GM12878 (cell line): Measurements from ENCODE around the gene PIAS1. TPM values are rescaled to one million over a fixed set of nuclear protein-coding genes. Genes with fewer than 3 reads are reported as not detected.

ENCODE experiments used
- ATAC-seq: fragments of 200-7000 bp; cut with Tn5 transposase; 3 replicates; pipeline ENCODE4 v1.9.1; 2020; ENCODE audit warnings: mild to moderate bottlenecking, moderate library complexity
- BruUV-seq: library from RNA; stranded (reverse); fragments of 400-500 nt; replicated peaks from 2 replicates; lab custom pipeline; 2021; lab: Mats Ljungman, UMichigan
- CTCF ChIA-PET: fragments of 300-600 bp; sonication (Branson Sonifier 250); formaldehyde crosslinking; extraction: SDS; loops from one replicate; lab custom pipeline; 2021; ENCODE audit warnings: inconsistent platforms; lab: Yijun Ruan, JAX
- POLR2A ChIA-PET: fragments of 350-600 bp; formaldehyde crosslinking; extraction: SDS; loops from one replicate; lab custom pipeline; 2021; ENCODE audit warnings: inconsistent platforms; lab: Charles Lee
- RAD21 ChIA-PET: fragments of 300-600 bp; sonication (Branson Sonifier 250); formaldehyde crosslinking; loops from one replicate; lab custom pipeline; 2023; ENCODE audit warnings: antibody characterized with exemption; ENCODE audit not compliant: unreplicated experiment; lab: Charles Lee
- SMC1A ChIA-PET: fragments of 300-600 bp; sonication (Branson Sonifier 250); formaldehyde crosslinking; loops from one replicate; lab custom pipeline; 2023; ENCODE audit not compliant: unreplicated experiment, uncharacterized antibody; lab: Charles Lee
- DNase-seq: peaks from one replicate; pipeline ENCODE4 v3.0.0-alpha.2; 2011; ENCODE audit warnings: low read depth, low spot score
- FAIRE-seq: peaks from 3 replicates; lab custom pipeline; 2011; peaks lifted over from hg19 to GRCh38; lab: Jason Lieb, UNC
- H2AFZ ChIP-seq: 2 replicates; pipeline ENCODE4 v1.6.0; 2011; ENCODE audit warnings: low read depth, low read length, control low read depth; ENCODE audit not compliant: control insufficient read depth
- H3K27ac ChIP-seq: 2 replicates; pipeline ENCODE4 v1.5.1; 2011; ENCODE audit warnings: control low read depth; ENCODE audit not compliant: control insufficient read depth, insufficient read depth
- H3K27me3 ChIP-seq, 2 experiments: replicated peaks in 1 of 2; 2 replicates each; pipeline versions ENCODE4 v1.6.0 to v1.6.1; 2011; ENCODE audit warnings: low read length in 1 of 2; ENCODE audit not compliant: control insufficient read depth in 2 of 2, insufficient read depth in 2 of 2
- H3K36me3 ChIP-seq, 2 experiments: 2 replicates each; pipeline ENCODE4 v1.5.1; 2011; ENCODE audit warnings: low read length in 1 of 2; ENCODE audit not compliant: control insufficient read depth in 2 of 2, insufficient read depth in 2 of 2
- H3K4me1 ChIP-seq: 2 replicates; pipeline ENCODE4 v1.6.1; 2011; ENCODE audit warnings: mild to moderate bottlenecking, low read length, moderate library complexity, mixed read lengths; ENCODE audit not compliant: control insufficient read depth, insufficient read depth
- H3K4me2 ChIP-seq: 2 replicates; pipeline ENCODE4 v1.6.0; 2011; ENCODE audit warnings: control low read depth; ENCODE audit not compliant: control insufficient read depth, insufficient read depth
- H3K4me3 ChIP-seq: fragments of 200-600 bp; sonication (generic); 2 replicates; pipeline ENCODE4 v1.5.1; 2016
- H3K79me2 ChIP-seq: 2 replicates; pipeline ENCODE4 v1.6.0; 2011; ENCODE audit warnings: low read length; ENCODE audit not compliant: control insufficient read depth, insufficient read depth
- H3K9ac ChIP-seq: 2 replicates; pipeline ENCODE4 v1.8.0; 2011; ENCODE audit warnings: low read length, control low read depth, mixed read lengths; ENCODE audit not compliant: control insufficient read depth, insufficient read depth
- H3K9me3 ChIP-seq: replicated peaks from 3 replicates; pipeline ENCODE4 v1.5.1; 2011; ENCODE audit warnings: mild to moderate bottlenecking, low read length; ENCODE audit not compliant: control insufficient read depth, insufficient read depth
- H4K20me1 ChIP-seq: 2 replicates; pipeline ENCODE4 v1.6.0; 2011; ENCODE audit not compliant: control insufficient read depth, insufficient read depth
- CHD2 ChIP-seq: IDR thresholded peaks from 2 replicates; pipeline ENCODE4 v1.6.1; 2011; ENCODE audit warnings: low read depth, low read length, improper control_type of control experiment, borderline replicate concordance
- HDAC2 ChIP-seq: fragments of 200-600 bp; sonication (generic); IDR thresholded peaks from 2 replicates; pipeline ENCODE4 v1.6.1; 2017
- WGBS: methylation state at CpG from one replicate; pipeline ENCODE4 v1.1.6; 2016; ENCODE audit warnings: low lambda C conversion rate; ENCODE audit not compliant: insufficient replicate concordance, insufficient coverage; ENCODE audit errors: missing lambda C conversion rate; 5-methylcytosine and 5-hydroxymethylcytosine counted together
- in situ Hi-C: fragments of 300-500 bp; cut with MboI; formaldehyde crosslinking; loops from 9 replicates; pipeline ENCODE4 v1.14.3; 2018; ENCODE audit warnings: mixed read lengths
- intact Hi-C: fragments of 100-400 bp; cut with micrococcal nuclease; formaldehyde crosslinking; loops from one replicate; pipeline ENCODE4 v1.14.2; 2022; ENCODE audit not compliant: unreplicated experiment
- polyA plus RNA-seq, 11 experiments: library from polyadenylated mRNA; depleted of rRNA in 4 of 11; unstranded in 6 of 11; stranded (reverse) in 5 of 11; fragments of >200 nt; fragmentation: Nextera tagmentation in 4 of 11; fragmentation: Illumina TruSeq in 1 of 11; extraction: Ambion mirVana in 4 of 11; extraction: Trizol in 1 of 11; gene quantifications; 1 replicate in 1 of 11; 2 replicates in 10 of 11; pipeline versions ENCODE4 v1.2.1 to v1.2.3, GENCODE V29; 2011 to 2016; ENCODE audit warnings: inconsistent platforms in 2 of 11, missing spikeins in 2 of 11, low read depth in 1 of 11
- total RNA-seq, 4 experiments: library from RNA; depleted of rRNA in 3 of 4; stranded (reverse); fragments of >200 nt in 3 of 4; fragmentation: Illumina TruSeq in 1 of 4; extraction: Trizol in 1 of 4; gene quantifications; 2 replicates each; pipeline versions ENCODE4 v1.2.1 to v1.2.3, GENCODE V29; 2013 to 2021
- TF ChIP-seq, protein P1 (sequence below): IDR thresholded peaks from 2 replicates; pipeline ENCODE4 v1.6.1; 2012; ENCODE audit warnings: mild to moderate bottlenecking, low read depth, low read length
- TF ChIP-seq, protein P2 (sequence below): IDR thresholded peaks from 2 replicates; pipeline ENCODE4 v1.6.1; 2012; ENCODE audit warnings: low read depth, low read length, improper control_type of control experiment
- TF ChIP-seq, protein P3 (sequence below): fragments of 450-650 bp; IDR thresholded peaks from 2 replicates; pipeline ENCODE4 v1.6.1; 2016; ENCODE audit warnings: mild to moderate bottlenecking, moderate library complexity, borderline replicate concordance
- TF ChIP-seq, protein P4 (sequence below): IDR thresholded peaks from 2 replicates; pipeline ENCODE4 v1.6.1; 2011; ENCODE audit warnings: borderline replicate concordance, low read depth, mild to moderate bottlenecking, moderate library complexity, low read length; ENCODE audit not compliant: insufficient read depth, poor library complexity, severe bottlenecking

PIAS1 gene
- total and polyA plus RNA-seq, 10 of the 15 experiments (the other 5 are each of a cell fraction or from before 2014, with no cell fraction given), result 20.2 to 96.3 (median 37.0) TPM

DNA sequence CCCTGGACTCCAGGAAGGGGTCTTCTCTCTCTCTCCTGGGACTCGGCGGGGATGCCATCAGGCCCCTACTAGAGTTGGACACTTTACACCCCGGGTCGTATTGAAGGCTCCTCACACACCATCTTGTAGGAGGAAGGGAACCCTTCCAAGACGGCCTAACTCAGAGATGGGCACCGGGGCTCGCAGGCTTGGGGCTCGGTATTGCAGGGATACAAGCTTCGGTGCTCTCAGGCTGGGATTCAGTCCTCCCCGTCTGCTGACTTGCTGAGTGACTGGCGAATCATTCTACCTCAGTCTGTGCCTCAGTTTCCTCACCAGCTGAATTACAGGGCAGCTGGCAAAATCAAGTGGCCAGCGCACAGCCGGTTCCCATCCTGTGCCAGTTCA is 151.4 kb downstream of the PIAS1 start (continued):
- TF ChIP-seq, protein P1, sequence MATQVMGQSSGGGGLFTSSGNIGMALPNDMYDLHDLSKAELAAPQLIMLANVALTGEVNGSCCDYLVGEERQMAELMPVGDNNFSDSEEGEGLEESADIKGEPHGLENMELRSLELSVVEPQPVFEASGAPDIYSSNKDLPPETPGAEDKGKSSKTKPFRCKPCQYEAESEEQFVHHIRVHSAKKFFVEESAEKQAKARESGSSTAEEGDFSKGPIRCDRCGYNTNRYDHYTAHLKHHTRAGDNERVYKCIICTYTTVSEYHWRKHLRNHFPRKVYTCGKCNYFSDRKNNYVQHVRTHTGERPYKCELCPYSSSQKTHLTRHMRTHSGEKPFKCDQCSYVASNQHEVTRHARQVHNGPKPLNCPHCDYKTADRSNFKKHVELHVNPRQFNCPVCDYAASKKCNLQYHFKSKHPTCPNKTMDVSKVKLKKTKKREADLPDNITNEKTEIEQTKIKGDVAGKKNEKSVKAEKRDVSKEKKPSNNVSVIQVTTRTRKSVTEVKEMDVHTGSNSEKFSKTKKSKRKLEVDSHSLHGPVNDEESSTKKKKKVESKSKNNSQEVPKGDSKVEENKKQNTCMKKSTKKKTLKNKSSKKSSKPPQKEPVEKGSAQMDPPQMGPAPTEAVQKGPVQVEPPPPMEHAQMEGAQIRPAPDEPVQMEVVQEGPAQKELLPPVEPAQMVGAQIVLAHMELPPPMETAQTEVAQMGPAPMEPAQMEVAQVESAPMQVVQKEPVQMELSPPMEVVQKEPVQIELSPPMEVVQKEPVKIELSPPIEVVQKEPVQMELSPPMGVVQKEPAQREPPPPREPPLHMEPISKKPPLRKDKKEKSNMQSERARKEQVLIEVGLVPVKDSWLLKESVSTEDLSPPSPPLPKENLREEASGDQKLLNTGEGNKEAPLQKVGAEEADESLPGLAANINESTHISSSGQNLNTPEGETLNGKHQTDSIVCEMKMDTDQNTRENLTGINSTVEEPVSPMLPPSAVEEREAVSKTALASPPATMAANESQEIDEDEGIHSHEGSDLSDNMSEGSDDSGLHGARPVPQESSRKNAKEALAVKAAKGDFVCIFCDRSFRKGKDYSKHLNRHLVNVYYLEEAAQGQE, result no peak
- TF ChIP-seq, protein P2, sequence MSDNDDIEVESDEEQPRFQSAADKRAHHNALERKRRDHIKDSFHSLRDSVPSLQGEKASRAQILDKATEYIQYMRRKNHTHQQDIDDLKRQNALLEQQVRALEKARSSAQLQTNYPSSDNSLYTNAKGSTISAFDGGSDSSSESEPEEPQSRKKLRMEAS, result no peak
- TF ChIP-seq, all 136 proteins: peak for 0

DNA sequence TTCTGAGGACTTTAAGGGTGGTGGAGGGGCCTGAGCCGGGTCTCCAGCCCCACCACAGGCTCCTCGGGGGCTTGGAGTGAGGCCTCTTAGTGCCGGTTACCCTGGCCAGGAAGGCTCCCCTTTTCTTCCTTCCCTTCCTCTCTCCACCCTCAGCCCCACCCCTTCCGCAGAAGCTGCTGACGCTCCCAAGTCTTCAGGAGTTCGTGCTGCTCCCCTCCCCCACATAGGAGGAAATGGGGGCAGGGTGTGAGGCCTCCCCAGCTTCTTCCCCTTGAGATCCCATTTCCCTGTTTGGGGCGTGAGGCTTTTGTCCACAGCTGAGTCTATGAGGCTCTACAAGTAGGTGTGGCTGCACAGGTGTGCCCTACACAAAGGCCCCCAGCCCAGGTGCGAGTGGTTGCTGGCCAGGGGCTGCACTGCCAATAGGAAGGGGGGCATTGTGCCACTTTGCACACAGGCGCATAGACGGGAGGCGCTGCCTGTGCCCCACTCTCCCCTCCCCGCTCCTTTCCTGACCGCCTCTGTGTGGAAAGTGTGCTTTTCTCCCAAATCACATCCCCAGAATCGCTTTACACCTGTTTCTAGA is 151.9 kb downstream of the PIAS1 start:
- ChIA-PET POLR2A (no interaction called here), RAD21 (no interaction called here), SMC1A (no interaction called here), CTCF (no interaction called here)
- H3K27ac ChIP-seq, result no peak overlapping the region
- no peak overlapping the region for H3K9ac ChIP-seq
- no peak overlapping the region for H2AFZ ChIP-seq
- peaks cover 2% of the 10 kb centered on the region for H3K79me2 ChIP-seq
- intact Hi-C loops (no loop called here), in situ Hi-C loops (no loop called here)
- FAIRE-seq, result no peak
- BruUV-seq, result no TSS peak
- H3K9me3 ChIP-seq, result no peaks in the 10 kb centered on the region
- H3K27me3 ChIP-seq, result no peaks in the 10 kb centered on the region
- TF ChIP-seq CHD2 (no peak), HDAC2 (no peak)
- TF ChIP-seq, protein P3, sequence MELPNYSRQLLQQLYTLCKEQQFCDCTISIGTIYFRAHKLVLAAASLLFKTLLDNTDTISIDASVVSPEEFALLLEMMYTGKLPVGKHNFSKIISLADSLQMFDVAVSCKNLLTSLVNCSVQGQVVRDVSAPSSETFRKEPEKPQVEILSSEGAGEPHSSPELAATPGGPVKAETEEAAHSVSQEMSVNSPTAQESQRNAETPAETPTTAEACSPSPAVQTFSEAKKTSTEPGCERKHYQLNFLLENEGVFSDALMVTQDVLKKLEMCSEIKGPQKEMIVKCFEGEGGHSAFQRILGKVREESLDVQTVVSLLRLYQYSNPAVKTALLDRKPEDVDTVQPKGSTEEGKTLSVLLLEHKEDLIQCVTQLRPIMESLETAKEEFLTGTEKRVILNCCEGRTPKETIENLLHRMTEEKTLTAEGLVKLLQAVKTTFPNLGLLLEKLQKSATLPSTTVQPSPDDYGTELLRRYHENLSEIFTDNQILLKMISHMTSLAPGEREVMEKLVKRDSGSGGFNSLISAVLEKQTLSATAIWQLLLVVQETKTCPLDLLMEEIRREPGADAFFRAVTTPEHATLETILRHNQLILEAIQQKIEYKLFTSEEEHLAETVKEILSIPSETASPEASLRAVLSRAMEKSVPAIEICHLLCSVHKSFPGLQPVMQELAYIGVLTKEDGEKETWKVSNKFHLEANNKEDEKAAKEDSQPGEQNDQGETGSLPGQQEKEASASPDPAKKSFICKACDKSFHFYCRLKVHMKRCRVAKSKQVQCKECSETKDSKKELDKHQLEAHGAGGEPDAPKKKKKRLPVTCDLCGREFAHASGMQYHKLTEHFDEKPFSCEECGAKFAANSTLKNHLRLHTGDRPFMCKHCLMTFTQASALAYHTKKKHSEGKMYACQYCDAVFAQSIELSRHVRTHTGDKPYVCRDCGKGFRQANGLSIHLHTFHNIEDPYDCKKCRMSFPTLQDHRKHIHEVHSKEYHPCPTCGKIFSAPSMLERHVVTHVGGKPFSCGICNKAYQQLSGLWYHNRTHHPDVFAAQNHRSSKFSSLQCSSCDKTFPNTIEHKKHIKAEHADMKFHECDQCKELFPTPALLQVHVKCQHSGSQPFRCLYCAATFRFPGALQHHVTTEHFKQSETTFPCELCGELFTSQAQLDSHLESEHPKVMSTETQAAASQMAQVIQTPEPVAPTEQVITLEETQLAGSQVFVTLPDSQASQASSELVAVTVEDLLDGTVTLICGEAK, result no peak
- TF ChIP-seq, protein P4, sequence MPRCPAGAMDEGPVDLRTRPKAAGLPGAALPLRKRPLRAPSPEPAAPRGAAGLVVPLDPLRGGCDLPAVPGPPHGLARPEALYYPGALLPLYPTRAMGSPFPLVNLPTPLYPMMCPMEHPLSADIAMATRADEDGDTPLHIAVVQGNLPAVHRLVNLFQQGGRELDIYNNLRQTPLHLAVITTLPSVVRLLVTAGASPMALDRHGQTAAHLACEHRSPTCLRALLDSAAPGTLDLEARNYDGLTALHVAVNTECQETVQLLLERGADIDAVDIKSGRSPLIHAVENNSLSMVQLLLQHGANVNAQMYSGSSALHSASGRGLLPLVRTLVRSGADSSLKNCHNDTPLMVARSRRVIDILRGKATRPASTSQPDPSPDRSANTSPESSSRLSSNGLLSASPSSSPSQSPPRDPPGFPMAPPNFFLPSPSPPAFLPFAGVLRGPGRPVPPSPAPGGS, result no peak
- H3K4me3 ChIP-seq, result no peak overlapping the region
- H3K36me3 ChIP-seq, result peaks cover 10 to 14% of the 10 kb centered on the region in 2 experiments; a peak in 3 of 4 replicates
- peaks cover 20% of the 10 kb centered on the region for H3K4me1 ChIP-seq
- no peak for DNase-seq
- H3K4me2 ChIP-seq, result no peak overlapping the region
- WGBS, result 74% methylated on average over 12 of the region's 14 CpGs
- no peak for ATAC-seq
- no peaks in the 10 kb centered on the region for H4K20me1 ChIP-seq
